ENCODE results near the gene NRG4.
"Not testable (repeated sequence)": the region's sequence is repeated elsewhere in the genome, so short reads cannot be mapped to it uniquely, and the experiment has no call there.

Gene NRG4

GRCh38 chr15:75925440-75925839 lies 86.8 kb downstream of the NRG4 start:
- no peak for DNase-seq

GRCh38 chr15:75924576-75924975 lies 87.6 kb downstream of the NRG4 start:
- DNase-seq, result no peak

GRCh38 chr15:75923756-75924155 lies 88.5 kb downstream of the NRG4 start:
- no peak for DNase-seq

DNA sequence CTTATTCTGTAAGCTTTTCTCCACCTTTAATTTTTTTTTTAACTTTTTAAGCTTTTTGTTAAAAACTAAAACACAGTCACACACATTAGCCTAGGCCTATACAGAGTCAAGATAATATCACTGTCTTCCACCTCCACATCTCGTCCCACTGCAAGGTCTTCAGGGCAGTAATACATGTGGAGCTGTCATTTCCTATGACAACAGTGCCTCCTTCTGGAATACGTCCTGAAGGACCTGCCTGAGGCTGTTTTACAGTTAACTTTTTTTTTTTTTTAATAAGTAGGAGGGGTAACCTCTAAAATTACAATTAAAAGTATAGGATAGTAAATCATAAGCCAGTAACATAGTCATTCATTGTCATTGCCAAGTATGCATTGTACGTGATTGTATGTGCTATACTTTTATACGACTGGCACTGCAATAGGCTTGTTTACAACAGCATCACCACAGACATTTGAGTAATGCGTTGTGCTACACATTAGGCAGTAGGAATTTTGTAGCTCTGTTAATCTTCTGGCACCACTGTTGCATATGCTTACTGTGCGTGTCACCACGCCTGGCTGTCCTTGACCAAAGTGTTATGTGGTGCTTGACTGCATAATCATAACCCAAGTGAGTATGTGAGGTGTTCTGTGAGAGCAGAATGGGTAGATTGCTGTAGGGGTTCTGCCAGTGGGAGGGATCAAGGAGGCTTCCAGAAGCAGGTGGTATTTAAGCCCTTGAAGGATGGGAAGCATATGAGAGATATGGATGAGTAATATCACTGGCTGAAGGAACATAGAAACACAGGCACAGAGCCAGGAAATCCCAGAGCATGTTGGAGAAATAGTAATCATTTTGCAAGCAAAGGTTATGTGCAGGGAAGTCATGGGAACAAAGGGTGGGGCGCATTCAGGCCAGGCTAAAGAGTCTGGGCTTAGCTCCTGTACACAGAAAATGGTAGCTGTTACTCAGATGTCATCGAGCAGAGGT lies 90.2 kb downstream of the NRG4 start:
- no peak for DNase-seq

- DNase-seq, result no peak
Measured at GRCh38 chr15:75920079-75920478, 92.1 kb downstream of the NRG4 start.

DNA sequence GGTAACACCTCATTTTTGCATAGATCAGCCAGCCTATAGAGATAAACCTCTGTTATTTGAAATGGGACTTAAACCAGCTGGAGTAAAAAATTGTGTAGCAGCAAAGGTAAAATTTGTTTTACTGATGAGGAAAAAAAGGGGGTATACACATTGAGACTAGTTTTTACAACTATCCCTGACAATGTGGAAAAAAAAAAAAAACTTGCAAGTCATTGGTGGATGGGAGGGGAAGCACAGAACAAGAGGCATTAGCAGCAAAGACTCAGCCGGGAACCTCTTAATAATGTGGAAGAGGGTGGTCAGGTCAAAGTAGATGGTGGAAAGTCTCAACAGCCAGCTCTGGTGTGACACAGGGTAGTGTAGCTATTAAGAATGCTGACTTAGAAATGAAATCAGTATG lies 94.1 kb downstream of the NRG4 start:
- DNase-seq, result no peak

DNA sequence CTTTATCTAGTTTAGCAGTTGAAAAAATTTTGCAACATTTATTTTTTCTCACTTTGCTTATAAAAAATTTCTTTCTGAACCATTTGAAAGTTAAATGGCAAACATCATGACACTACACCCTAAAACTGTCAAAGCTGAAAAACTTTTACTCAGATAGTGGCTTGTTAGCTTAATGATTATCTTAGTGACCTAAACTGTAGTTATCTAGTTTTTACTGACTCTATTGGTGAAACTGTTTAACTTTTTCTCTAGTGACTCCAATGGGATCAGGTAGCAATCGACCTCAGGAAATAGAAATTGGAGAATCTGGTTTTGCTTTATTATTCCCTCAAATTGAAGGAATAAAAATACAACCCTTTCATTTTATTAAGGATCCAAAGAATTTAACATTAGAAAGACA lies 95.2 kb downstream of the NRG4 start:
- DNase-seq, result no peak

DNA sequence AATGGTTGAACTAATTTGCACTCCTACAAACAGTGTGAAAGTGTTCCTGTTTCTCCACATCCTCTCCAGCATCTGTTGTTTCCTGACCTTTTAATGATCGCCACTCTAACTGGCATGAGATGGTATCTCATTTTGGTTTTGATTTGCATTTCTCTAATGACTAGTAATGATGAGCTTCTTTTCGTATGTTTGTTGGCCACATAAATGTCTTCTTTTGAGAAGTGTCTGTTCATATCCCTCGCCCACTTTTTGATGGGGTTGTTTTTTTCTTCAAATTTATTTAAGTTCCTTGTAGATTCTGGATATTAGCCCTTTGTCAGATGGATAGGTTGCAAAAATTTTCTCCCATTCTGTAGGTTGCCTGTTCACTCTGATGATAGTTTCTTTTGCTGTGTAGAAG lies 101.9 kb downstream of the NRG4 start:
- DNase-seq, result not testable (repeated sequence)

DNA sequence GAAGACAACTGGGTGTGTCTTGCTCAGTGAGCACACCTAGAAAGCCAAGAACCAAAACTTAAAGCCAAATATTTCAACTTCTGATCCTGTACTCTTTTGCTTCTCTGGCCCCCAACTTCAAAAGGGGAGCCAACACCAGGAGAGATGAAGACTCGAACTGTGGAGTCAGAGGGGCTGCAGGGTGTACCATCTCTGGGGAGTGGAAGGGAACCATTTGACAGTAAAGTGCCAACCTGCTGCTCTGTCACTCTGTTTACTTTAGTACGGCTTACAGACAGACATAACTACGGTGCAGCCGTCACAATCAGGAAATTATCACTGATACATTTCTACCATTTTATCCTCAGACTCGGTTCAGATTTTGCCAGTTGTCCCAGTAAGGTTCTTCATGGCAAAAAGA lies 107.0 kb downstream of the NRG4 start:
- no peak for DNase-seq

- peak; percentile 60 for DNase-seq
Measured at GRCh38 chr15:75903331-75904239, 108.6 kb downstream of the NRG4 start, which contains the start of gene FBXO22. Gene FBXO22, plus strand, starts transcription at chr15:75903878. Its CDS starts 86 bp downstream, at chr15:75903964.

DNA sequence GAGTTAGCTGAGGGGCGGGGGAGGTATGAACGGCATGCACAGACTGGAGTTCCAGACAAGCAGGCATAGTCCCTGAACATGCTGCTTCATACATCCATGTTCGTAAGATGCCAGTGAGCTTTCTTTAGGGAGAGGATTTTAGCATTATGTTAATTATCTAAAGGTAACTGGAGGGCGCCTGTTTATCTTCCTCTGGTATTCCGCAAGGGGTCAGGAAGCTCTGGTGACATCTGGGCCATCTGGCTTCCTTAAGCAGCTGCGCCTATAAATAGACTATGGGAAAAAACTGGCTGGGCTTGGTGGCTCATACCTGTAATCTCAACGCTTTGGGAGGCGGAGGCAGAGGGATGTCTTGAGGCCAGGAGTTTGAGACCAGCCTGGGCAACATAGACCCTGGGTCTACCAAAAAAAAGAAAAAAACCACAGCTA lies 110.1 kb downstream of the NRG4 start:
- DNase-seq, result no peak

GRCh38 chr15:75900577-75900976 lies 111.6 kb downstream of the NRG4 start:
- no peak for DNase-seq

- DNase-seq, result no peak
Measured at GRCh38 chr15:75895731-75896130, 116.5 kb downstream of the NRG4 start.

- no peak for DNase-seq
Measured at GRCh38 chr15:75891895-75892294, 120.3 kb downstream of the NRG4 start.

All from DMS79 treated with DMSO at 0.1 percent for 48 hours (cell line).